ENCODE measurements around the gene RAVER2. TPM values are rescaled to one million over a fixed set of nuclear protein-coding genes. Genes with fewer than 3 reads are reported as not detected.

The RAVER2 gene
- total and polyA plus RNA-seq, 2 donors (not counting 1 experiment from before 2014, with no cell fraction given) = 0.82 to 1.4 TPM

DNA sequence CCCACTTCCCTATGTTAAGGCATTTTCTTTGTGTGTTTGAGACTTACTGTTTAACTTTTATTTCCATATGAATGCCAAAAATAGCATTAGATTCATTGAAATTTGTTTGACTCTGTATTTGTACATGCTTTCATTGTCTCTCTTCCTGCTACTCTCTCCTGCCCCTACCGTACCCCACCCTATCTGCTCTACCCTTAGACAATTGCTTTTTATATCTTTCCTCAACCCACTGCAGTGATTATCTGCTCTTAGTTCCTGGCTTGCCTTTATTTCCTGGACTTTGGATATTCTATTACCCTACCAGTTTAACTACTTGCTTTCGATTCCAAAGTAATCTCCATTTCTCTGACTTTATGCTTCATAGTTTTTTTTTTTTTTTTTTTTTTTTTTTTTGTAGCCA, 10.5 kb downstream of the RAVER2 start:
- Mint-ChIP-seq H3K4me3 (no peak overlapping the region), H3K27ac (no peak overlapping the region), H3K9me3 (ENCODE audit: insufficient read depth) (peaks cover 3% of the 10 kb centered on the region), H3K4me1 (no peaks in the 10 kb centered on the region), H3K27me3 (peaks cover 6% of the 10 kb centered on the region)
- H3K27ac ChIP-seq (ENCODE audit: low read length in 2 of 2) = no peak overlapping the region
- H3K9ac ChIP-seq (ENCODE audit: low read length) = no peak overlapping the region
- H2AFZ ChIP-seq (ENCODE audit: insufficient read depth, low read depth, low read length, poor library complexity, severe bottlenecking) = no peak overlapping the region
- DNase-seq (no peak), ATAC-seq (ENCODE audit: low read depth) (no peak)
- ChIA-PET POLR2A (no interaction called here), CTCF (no interaction called here)
- H4K20me1 ChIP-seq (ENCODE audit: control insufficient read depth, insufficient read depth, low read length, poor library complexity, severe bottlenecking) = no peaks in the 10 kb centered on the region
- H3K27me3 ChIP-seq (replicated peaks in 1 of 4; ENCODE audit: control extremely low read depth in 1 of 4, control insufficient read depth in 3 of 4, insufficient read depth in 4 of 4, low read length in 3 of 4) = no peaks in the 10 kb centered on the region
- whole genome bisulfite sequencing (ENCODE audit: insufficient coverage) = 60% methylated on average over 1 of the region's 2 CpGs
- H3K36me3 ChIP-seq (replicated peaks in 1 of 2; ENCODE audit: control extremely low read depth in 1 of 2, control insufficient read depth in 1 of 2, extremely low read depth in 1 of 2, insufficient read depth in 2 of 2, low read length in 1 of 2) = no peaks in the 10 kb centered on the region
- TF ChIP-seq, protein P1, sequence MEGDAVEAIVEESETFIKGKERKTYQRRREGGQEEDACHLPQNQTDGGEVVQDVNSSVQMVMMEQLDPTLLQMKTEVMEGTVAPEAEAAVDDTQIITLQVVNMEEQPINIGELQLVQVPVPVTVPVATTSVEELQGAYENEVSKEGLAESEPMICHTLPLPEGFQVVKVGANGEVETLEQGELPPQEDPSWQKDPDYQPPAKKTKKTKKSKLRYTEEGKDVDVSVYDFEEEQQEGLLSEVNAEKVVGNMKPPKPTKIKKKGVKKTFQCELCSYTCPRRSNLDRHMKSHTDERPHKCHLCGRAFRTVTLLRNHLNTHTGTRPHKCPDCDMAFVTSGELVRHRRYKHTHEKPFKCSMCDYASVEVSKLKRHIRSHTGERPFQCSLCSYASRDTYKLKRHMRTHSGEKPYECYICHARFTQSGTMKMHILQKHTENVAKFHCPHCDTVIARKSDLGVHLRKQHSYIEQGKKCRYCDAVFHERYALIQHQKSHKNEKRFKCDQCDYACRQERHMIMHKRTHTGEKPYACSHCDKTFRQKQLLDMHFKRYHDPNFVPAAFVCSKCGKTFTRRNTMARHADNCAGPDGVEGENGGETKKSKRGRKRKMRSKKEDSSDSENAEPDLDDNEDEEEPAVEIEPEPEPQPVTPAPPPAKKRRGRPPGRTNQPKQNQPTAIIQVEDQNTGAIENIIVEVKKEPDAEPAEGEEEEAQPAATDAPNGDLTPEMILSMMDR (IDR thresholded peaks at IDR 0.05) = no peak
- TF ChIP-seq EZH2 (IDR thresholded peaks at IDR 0.05; ENCODE audit: borderline replicate concordance, insufficient read depth, low read depth, low read length, poor library complexity, severe bottlenecking) = no peak
- no peak overlapping the region for H3K4me3 ChIP-seq (ENCODE audit: control extremely low read depth in 1 of 5, extremely low read depth in 1 of 5, insufficient read depth in 1 of 5, low read depth in 2 of 5, low read length in 4 of 5)
- no peaks in the 10 kb centered on the region for H3K79me2 ChIP-seq (ENCODE audit: control insufficient read depth, insufficient read depth, low read length)
- no peaks in the 10 kb centered on the region for H3K4me1 ChIP-seq (ENCODE audit: control insufficient read depth in 2 of 2, insufficient read depth in 2 of 2, low read length in 2 of 2)
- peaks cover 0 to 3% (median 3%) of the 10 kb centered on the region in 3 donors for H3K9me3 ChIP-seq (ENCODE audit: control extremely low read depth in 1 of 3, control insufficient read depth in 2 of 3, insufficient read depth in 1 of 3, low read length in 2 of 3)
- no peak overlapping the region for H3K4me2 ChIP-seq (replicated peaks; ENCODE audit: low read depth, low read length, poor library complexity, severe bottlenecking)
- intact Hi-C loops (cut with micrococcal nuclease) = no loop called here

DNA sequence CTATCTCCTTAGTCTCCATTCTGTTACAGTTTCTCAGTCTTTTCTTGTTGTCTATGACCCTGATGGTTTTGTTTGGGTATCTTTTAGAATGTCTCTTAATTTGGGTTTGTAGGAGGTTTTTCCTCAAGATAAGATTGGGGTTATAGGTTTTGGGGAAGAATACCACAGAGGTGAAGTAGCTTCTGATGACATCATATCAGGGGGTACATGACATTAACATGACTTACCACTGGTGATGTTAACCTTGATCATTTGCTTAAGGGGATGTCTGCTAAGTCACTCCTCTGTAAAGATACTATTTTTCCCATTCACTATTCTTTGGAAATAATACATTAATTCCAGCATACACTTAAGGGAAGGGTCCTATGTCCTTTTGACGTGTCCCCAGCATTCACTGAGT, 11.9 kb downstream of the RAVER2 start:
- Histone ChIP-seq H3K27ac (ENCODE audit: low read length in 2 of 2) (no peak overlapping the region), H3K4me2 (replicated peaks; ENCODE audit: low read depth, low read length, poor library complexity, severe bottlenecking) (no peak overlapping the region), H3K9ac (ENCODE audit: low read length) (no peak overlapping the region), H3K36me3 (replicated peaks in 1 of 2; ENCODE audit: control extremely low read depth in 1 of 2, control insufficient read depth in 1 of 2, extremely low read depth in 1 of 2, insufficient read depth in 2 of 2, low read length in 1 of 2) (no peaks in the 10 kb centered on the region), H2AFZ (ENCODE audit: insufficient read depth, low read depth, low read length, poor library complexity, severe bottlenecking) (no peak overlapping the region), H3K4me3 (ENCODE audit: control extremely low read depth in 1 of 5, extremely low read depth in 1 of 5, insufficient read depth in 1 of 5, low read depth in 2 of 5, low read length in 4 of 5) (no peak overlapping the region), H3K4me1 (ENCODE audit: control insufficient read depth in 2 of 2, insufficient read depth in 2 of 2, low read length in 2 of 2) (no peaks in the 10 kb centered on the region), H4K20me1 (ENCODE audit: control insufficient read depth, insufficient read depth, low read length, poor library complexity, severe bottlenecking) (no peaks in the 10 kb centered on the region), H3K27me3 (replicated peaks in 1 of 4; ENCODE audit: control extremely low read depth in 1 of 4, control insufficient read depth in 3 of 4, insufficient read depth in 4 of 4, low read length in 3 of 4) (no peaks in the 10 kb centered on the region), H3K9me3 (ENCODE audit: control extremely low read depth in 1 of 3, control insufficient read depth in 2 of 3, insufficient read depth in 1 of 3, low read length in 2 of 3) (peaks cover 0 to 3% (median 3%) of the 10 kb centered on the region in 3 donors), H3K79me2 (ENCODE audit: control insufficient read depth, insufficient read depth, low read length) (no peaks in the 10 kb centered on the region)
- peaks cover 6% of the 10 kb centered on the region for H3K27me3 Mint-ChIP-seq
- H3K9me3 Mint-ChIP-seq (ENCODE audit: insufficient read depth) = peaks cover 3% of the 10 kb centered on the region
- ATAC-seq (ENCODE audit: low read depth) (no peak), DNase-seq (no peak)
- H3K4me3 Mint-ChIP-seq = no peak overlapping the region
- WGBS (ENCODE audit: insufficient coverage) = no CpG with 5 or more reads among the region's 1 CpG
- POLR2A ChIA-PET = no interaction called here
- H3K27ac Mint-ChIP-seq = no peak overlapping the region
- CTCF ChIA-PET = interaction anchor here (0.6 kb wide), 1 partner anchor 19 kb away, joined by 4 read pairs; no protein-coding TSS in a partner anchor
- no peaks in the 10 kb centered on the region for H3K4me1 Mint-ChIP-seq
- no peak for TF ChIP-seq EZH2 (IDR thresholded peaks at IDR 0.05; ENCODE audit: borderline replicate concordance, insufficient read depth, low read depth, low read length, poor library complexity, severe bottlenecking)
- TF ChIP-seq, protein P1 (IDR thresholded peaks at IDR 0.05) = no peak
- intact Hi-C loops (cut with micrococcal nuclease) = no loop called here
